H1 (cell line): Measurements from ENCODE around the gene TTC34.

ENCODE experiments used
- POLR2AphosphoS5 ChIP-seq: IDR thresholded peaks from 2 replicates; pipeline ENCODE4 v1.6.1; 2011; ENCODE audit warnings: low read depth, low read length
- RXRA ChIP-seq: IDR thresholded peaks from 2 replicates; pipeline ENCODE4 v1.6.1; 2011; ENCODE audit warnings: low read depth, mild to moderate bottlenecking, low read length, moderate library complexity; ENCODE audit not compliant: insufficient read depth
- ZNF274 ChIP-seq: IDR thresholded peaks from 2 replicates; pipeline ENCODE4 v1.7.0; 2012; ENCODE audit warnings: low read length, borderline replicate concordance; ENCODE audit errors: extremely low read depth

- TF ChIP-seq RXRA = no peak
- no peak for TF ChIP-seq ZNF274
- no peak for TF ChIP-seq POLR2AphosphoS5
These were observed 198.5 kb downstream of the TTC34 start for GRCh38 chr1:2602866-2603520.
